Transverse colon (tissue), 3 donors: ENCODE results near the gene PRCD.
"Not testable (repeated sequence)": the region's sequence is repeated elsewhere in the genome, so short reads cannot be mapped to it uniquely, and the experiment has no call there.

ENCODE experiments used
- POLR2A ChIP-seq: fragments of 450-650 bp; IDR thresholded peaks from one replicate; pipeline ENCODE4 v1.6.1; 2016; ENCODE audit warnings: antibody characterized with exemption, mild to moderate bottlenecking, moderate library complexity
- TF ChIP-seq, protein P1 (sequence below), 5 experiments: fragments of 200-600 bp in 3 of 5; fragments of 450-650 bp in 2 of 5; sonication (generic) in 3 of 5; IDR thresholded peaks; 1 replicate in 2 of 5; 2 replicates in 3 of 5; pipeline ENCODE4 v1.5.1; 2016 to 2017; ENCODE audit warnings: antibody characterized with exemption in 5 of 5, inconsistent platforms in 3 of 5, mild to moderate bottlenecking in 2 of 5, moderate library complexity in 1 of 5

DNA sequence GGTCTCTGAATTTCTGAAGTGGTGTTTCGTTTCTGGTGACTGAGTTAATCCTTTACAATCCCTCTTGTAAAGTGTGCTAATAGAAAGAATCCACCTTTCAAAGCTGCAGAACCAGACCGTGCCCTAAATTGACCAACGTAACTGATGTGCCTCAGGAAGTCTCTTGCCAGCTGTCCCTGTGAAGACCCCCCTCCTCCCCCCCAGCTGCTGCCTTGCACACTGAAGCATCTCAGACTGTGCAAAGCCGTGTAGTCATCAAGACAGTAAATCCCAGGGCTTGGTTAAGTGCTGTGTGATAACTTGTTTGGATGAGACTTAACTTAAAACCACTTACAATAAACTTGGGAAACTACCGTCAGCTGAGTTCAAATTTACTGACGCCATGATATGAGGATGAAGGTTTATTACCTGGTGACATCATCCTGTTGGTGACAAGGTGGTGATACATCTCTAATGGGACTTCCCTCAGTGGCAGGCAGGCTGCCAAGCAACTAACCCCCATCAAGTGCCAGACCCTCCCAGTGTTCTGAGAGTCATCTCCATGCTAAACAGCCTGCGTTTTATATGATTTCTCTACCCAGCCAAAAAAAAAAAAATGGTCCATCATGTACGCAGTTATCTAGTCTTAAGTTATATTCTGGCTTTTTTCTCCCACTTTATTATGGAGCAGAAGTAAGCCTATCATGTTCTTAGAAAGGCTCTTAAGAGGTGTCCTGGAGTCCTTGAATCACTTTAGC is 25.3 kb downstream of the PRCD start:
- TF ChIP-seq POLR2A, result not testable (repeated sequence)
- TF ChIP-seq, protein P1, sequence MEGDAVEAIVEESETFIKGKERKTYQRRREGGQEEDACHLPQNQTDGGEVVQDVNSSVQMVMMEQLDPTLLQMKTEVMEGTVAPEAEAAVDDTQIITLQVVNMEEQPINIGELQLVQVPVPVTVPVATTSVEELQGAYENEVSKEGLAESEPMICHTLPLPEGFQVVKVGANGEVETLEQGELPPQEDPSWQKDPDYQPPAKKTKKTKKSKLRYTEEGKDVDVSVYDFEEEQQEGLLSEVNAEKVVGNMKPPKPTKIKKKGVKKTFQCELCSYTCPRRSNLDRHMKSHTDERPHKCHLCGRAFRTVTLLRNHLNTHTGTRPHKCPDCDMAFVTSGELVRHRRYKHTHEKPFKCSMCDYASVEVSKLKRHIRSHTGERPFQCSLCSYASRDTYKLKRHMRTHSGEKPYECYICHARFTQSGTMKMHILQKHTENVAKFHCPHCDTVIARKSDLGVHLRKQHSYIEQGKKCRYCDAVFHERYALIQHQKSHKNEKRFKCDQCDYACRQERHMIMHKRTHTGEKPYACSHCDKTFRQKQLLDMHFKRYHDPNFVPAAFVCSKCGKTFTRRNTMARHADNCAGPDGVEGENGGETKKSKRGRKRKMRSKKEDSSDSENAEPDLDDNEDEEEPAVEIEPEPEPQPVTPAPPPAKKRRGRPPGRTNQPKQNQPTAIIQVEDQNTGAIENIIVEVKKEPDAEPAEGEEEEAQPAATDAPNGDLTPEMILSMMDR (IDR thresholded peaks at IDR 0.05), result not testable (repeated sequence)
